Measurements from ENCODE around the gene EVPL.
"Not testable (repeated sequence)": the region's sequence is repeated elsewhere in the genome, so short reads cannot be mapped to it uniquely, and the experiment has no call there.

EVPL gene

DNA sequence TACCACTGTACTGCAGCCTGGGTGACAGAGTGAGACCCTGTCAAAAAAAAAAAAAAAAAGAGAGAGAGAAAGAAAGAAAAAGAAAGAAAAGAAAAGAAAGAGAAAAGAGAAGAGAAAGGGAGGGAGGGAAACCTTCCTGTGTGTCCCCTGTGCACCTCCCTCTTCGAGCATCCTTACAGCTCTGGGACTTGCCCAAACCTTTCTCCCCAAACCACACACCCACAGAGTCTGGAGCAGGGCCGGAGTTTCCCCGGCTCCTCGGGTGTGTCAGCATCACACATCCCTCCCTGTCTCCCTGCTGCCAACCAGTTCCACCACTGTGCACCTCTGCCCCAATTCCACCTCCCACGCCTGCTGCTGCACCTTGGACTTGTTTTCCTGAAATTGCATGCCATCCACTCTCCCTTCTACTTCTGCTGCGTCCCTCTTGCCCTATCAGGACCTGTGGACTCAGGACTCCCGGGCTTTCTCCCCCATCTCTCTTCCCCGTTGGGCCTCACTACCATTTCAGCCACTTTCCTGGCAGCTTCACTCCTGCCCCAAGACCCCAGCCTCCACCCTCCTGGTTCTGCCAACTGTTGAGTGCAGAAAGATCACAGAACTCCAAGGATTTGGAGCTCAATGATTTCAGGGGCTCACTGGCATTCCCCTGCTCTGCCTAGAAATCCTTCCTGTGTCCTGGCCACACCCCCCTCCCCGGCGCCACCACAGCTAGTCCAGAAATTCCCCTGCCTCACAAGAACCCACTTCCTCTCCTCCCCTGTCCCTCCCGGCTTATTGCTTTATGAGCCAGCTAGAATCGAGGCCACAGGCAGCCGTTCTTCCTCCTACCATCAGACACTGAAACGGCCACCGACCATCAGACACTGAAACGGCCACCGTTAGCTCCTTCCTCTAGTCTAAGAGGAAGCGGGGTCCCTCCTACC is 30.2 kb downstream of the EVPL start:
- no peak for DNase-seq

DNA sequence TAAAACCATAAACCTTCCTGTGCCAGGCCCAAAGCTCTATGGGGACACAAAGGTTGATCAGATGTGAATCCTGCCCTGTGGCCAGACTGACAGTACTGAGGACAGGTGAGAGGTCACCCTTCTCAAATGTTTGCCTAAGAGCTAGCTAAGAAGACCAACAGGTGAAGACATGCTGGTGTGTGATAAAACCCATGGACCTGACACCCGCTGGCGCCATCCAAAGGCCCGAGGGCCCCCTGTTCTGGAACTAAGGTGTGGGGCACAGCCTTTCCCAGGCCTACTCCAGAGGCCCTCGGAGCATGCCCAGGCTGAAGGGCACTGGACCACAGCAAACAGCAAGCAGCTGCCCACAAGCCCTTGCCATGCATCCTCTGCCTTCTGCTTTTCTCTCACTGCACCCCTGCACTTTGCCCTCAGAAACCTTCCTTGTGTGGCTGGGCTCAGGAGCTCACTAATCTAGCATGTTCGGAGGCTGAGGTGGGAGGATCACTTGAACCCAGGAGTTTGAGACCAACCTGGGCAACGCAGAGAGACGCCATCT is 31.7 kb downstream of the EVPL start:
- DNase-seq = no peak

DNA sequence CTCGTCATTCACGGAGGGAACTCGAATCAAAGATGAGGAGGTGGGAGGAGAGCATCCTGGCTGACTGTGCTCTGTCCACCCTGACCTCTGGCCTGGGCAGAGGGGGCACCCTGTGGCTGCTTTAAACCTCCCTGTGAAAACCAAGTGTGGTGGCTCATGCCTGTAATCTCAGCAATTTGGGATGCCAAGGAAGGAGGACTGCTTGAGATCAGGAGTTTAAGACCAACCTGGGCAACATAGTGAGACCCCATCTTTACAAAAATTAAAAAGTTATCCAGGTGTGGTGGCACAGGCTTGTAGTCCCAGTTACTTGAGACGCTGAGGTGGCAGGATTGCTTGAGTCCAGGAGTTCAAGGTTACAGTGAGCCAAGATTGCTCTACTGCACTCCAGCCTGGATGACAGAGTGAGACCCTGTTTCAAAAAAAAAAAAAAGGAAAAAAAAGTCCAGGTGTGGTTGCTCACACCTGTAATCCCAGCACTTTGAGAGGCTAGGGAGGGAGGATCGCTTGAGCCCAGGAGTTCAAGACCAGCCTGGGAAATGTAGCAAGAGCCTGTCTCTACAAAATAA is 32.2 kb downstream of the EVPL start:
- no peak for DNase-seq

DNA sequence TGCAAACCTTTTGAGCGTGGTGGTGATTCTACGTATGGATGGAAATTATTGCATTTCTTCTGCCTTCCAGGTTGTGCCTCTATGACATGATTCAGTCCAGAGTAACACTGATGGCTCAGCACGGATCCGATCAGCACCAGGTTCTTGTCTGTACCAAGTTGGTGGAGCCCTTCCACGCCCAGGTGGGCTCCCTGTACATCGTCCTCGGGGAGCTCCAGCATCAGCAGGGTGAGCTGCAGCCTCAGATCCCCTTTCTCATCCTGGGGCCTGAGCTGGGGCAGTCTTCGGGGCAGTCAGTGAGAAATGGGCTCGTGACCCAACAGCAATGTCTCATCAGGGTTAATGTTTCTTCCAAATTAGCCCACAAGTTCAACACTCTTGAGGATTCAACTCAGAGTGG is 35.7 kb downstream of the EVPL start:
- DNase-seq = no peak

DNA sequence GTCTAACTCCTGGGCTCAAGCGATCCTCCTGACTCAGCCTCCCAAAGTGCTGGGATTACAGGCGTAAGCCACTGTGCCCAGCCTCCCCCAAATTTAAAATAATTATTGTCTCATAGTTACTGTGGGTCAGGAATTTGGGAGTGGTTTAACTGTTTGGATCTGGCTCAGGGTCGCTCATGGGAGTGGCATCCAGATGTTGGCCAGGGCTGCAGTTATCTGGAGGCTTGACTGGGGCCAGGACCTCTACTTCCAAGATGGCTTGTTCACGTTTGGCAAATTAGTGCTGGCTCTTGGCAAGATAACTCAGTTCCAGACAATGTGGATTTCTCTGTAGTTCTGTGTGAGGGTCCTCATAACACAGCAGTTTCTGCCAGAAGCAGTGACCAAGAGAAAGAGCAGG is 40.1 kb downstream of the EVPL start:
- no peak for DNase-seq

DNA sequence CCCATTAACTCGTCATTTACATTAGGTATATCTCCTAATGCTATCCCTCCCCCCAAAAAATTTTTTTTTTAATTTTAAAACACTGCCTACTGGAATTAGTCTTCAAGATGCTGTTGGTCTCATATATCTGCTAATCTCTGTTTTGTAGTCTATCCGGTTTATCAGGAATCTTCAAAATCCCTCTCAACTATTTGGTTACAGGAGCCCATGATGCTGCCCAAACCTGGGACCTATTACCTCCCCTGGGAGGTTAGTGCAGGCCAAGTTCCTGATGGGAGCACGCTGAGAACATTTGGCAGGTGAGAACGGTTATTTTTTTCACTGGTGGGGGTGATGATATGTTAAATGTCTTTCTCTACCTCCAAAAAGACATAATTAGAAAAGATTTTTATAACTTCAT is 41.1 kb downstream of the EVPL start:
- DNase-seq = no peak

DNA sequence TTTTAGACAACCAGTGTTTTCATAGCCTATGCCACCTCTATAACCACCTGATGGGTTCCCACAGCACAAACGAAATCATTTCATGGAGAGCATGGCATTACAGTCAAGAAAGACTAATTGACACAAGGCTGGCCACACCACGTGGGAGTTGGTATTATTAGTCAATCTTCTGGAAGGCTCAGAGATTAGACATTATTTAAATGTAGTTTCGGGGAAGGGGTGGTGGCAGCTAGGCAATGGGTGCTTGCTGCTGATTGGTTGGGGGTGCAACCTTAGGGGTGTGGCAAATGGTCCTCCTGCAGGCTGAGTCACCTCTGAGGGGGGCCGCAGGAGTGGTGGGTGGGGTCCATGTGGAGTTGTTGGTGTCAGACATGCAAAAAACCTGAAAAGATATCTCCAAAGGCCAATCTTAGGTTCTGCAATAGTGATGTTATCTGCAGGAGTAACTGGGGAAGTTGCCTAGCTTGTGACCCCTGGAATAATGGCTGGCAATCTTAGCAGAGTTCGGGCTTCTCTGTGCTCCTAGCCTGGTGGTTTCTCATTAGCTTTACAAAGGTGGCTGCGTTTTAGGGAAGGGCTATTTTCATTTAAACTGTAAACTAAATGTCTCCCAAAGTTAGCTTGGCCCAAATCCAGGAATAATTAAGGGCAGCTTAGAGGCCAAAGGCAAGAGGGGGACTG is 43.5 kb downstream of the EVPL start:
- no peak for DNase-seq

DNA sequence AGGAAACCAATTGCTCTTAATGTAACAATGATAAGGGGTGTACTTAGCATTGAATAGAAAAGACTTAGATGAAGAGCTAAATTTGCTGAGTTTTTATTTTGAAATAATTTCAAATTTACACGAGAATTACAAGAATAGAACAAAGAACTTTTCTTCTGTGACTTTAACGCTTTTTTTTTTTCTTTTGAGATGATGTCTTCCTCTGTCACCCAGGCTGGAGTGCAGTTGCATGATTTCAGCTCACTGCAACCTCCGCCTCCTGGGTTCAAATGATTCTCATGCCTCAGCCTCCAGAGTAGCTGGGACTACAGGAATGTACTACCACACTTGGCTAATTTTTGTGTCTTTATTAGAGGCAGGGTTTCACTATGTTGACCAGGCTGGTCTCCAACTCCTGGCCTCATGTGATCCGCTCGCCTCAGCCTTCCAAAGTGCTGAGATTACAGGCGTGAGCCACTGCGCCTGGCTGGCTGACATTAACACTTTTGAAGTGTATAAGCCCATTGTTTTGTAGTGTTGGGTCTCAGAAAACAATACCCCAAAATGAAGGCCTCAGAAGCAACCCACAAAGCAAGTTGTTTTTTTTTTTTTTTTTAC is 46.0 kb downstream of the EVPL start:
- DNase-seq = no peak

DNA sequence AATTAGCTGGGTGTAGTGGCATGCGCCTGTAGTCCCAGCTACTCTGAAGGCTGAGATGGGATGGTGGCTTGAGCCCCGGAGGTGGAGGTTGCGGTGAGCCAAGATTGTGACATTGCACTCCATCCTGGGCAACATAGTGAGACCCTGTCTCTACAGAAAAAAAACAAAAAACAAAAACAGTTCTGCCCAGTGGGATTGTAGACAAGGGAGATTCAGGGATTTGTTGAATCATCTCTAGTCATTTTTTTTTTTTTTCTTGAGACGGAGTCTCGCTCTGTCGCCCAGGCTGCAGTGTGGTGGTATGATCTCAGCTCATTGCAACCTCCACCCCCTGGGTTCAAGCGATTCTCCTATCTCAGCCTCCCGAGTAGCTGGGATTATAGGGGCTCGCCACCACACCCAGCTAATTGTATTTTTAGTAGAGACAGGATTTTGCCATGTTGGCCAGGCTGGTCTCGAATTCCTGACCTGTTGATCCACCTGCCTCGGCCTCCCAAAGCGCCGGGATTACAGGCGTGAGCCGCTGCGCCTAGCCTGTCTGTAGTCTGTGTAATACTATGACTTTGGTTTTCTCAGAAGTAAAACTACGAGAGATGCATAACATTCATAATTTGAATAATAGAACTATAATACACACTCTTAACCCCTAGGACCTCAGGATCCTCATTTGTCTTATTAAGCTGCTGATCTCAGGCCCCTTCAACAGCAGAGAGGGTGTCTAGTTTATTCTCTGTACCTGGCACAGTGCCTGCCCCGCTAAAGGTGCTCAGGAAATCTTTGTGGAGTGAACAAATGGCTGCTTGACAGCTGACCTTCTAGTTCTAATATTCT is 46.7 kb downstream of the EVPL start:
- DNase-seq = no peak

DNA sequence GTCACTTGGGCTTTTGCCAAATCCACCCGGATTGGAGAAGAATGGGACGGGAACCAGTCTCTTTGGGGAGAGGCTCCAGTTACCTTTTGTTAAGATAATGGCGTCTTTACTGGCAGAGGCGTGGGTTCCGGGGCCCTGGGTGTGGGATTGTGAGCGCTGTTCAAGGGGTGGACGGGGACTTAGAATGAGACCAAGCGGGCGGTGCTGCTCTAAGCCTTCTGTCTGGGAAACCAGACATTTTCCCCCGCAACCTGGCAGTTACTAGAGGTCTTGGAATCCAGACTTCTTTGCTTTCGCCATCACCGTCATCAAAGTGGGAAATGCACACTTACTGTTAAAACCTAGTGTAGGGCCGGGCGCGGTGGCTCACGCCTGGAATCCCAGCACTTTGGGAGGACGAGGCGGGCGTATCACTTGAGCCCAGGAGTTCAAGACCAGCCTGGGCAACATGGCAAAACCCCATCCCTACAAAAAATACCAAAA is 47.4 kb downstream of the EVPL start:
- no peak for DNase-seq

DNA sequence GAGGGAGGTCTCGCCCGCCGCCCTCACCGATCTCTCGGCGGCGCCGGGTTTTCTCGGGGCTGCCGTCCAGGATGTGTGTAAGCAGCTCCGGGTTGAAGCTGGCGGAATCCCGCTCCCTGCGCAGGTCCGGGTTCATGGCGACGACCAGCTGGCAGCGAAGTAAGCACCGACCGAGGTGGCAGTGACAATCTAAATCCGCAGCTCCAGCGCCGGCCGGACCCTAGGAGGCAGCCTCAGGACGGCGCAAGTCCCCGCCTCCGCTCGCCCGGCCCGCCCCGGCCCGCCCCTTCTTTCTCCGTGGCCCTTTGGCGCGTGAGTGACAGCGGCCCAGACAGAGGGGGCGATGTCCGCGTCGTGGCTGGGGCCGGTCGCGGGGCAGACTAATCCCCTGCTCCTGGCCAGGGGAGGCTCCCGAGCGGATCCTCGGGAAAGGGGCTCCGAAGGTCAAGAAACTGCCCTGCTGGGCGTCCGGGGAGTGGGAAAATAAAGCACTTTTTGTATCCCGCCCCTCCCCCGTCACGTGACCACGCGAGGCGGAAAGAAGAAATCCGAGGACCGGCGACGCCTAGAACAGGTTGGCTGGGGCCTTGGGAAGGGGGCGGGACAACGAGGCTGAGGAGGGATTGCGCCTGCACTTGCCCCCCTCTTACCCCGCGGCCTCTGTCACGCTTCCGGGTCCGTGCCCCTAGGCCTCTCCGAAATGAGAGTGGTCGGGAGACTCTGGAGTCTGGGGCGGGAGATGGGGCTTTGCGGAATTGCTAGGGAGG is 48.0 kb downstream of the EVPL start, which contains the start of the genes ACOX1 and TEN1:
TSS of gene ACOX1 (minus strand) at position 229 of the 767 bp plus-strand sequence. CDS start at position 136, 93 bp downstream.
TSS of gene TEN1 (plus strand) at position 303 of the 767 bp plus-strand sequence. CDS start 6,953 bp downstream, outside the sequence.
- DNase-seq = peak; percentile 94 to 96

DNA sequence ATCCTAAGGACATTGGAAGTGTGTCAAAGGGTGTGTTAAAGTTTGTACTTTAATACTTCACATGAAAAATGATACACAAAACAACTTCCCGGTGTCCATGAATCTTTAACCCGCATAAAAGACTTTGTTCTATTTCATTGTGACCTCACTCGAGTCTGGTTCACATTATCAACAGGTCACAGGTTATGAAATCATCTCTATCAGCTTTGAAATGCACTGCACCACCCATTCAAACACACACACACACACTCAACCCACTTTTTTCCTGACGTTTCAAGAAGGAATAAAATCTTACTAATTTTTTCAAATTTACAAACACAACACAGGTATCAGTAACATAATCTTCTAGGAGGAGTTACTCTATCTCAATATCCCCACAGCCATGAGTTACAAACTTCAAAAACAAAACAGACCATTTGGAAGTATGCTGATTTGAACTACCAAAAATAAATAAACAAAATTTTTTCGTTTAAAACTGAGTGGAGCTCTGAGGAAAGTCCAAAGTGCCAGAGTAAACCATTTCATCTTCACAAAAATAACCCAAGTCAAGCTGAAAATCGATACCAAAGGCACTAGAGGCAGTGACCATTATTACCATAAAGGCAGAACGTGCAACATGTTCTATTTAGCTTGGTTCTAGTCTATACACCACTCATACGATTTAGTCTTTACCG is 50.8 kb downstream of the EVPL start:
- no peak for DNase-seq

DNA sequence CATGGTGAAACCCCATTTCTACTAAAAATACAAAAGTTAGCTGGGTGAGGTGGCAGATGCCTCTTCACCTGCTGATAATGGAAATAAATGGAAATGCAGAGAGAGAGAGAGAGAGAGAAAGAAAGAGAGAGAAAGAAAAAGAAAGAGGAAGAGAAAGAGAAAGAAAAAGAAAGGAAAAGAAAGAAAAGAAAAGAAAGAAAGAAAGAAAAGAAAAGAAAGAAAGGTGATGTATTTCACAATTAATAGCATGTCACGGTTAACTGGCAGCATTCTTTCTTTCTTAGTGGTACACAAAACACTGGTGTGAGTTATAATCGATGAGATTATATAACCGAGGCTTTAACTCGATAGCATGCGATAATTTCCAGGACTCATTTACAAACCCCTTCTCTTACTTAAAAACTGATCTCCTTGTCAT is 51.3 kb downstream of the EVPL start:
- DNase-seq = no peak

DNA sequence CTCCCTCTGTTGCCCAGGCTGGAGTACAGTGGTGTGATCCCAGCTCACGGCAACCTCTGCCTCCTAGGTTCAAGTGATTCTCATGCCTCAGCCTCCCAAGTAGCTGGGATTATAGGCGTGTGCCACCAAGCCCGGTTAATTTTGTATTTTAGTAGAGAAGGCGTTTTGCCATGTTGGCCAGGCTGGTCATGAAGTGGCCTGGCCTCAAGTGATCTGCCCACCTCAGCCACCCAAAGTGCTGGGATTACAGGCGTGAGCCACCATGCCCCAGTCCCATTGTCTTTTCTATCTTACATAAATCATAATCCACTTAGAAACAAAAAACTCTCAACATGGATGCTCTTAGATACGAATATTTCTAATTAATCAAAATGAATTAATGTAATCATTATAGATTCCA is 51.9 kb downstream of the EVPL start:
- not testable (repeated sequence) for DNase-seq

DNA sequence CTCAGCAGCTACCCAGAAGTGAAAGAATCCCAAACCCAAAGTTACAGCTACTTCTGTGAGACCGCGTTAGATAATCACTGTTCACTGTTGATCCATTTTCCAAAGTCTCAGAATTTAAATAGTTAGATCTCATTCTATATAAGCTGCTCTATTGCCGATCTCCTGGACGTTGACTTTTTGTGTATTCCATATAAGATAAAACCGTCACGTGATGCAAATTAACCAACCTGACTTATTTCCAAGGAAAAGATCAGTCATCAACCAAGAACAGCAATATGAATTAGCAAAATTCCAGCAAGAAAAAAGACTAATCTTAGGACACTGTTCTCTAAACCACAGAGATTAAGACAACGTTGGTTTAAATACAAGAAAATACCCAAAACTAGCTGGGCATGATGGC is 56.5 kb downstream of the EVPL start:
- no peak for DNase-seq

DNA sequence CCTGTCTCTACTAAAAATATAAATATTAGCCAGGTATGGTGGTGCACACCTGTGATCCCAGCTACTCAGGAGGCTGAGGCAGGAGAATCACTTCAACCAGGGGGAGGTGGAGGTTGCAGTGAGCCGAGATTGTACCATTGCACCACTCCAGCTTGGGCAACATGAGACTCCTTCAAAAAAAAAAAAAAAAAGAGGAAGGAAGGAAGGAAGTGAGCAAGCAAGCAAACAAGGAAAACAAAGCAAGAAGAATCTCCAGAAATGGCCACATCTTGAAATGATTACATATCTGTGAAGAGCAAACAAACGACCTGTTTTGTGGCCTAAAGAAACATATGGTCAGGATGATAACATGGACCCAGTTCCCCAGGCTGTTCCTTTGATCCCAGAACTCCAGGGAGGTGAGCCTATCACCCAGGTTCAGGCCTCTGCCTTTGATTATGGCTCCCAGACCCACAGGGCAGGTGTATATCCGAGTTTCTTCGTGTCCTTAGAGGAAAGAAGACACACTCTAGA is 57.0 kb downstream of the EVPL start:
- no peak for DNase-seq

DNA sequence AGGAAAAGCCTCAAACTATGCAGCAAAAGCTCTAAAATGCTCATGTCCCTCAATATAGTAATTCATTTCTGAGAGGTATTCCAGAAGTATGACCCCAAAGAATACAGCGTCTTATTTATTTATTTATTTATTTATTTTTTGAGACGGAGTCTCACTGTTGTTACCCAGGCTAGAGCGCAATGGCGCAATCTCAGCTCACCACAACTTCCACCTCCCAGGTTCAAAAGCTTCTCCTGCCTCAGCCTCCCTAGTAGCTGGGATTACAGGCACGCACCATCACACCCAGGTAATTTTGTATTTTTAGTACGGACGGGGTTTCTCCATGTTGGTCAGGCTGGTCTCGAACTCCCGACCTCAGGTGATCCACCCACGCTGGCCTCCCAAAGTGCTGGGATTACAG is 58.1 kb downstream of the EVPL start:
- DNase-seq = not testable (repeated sequence)

DNA sequence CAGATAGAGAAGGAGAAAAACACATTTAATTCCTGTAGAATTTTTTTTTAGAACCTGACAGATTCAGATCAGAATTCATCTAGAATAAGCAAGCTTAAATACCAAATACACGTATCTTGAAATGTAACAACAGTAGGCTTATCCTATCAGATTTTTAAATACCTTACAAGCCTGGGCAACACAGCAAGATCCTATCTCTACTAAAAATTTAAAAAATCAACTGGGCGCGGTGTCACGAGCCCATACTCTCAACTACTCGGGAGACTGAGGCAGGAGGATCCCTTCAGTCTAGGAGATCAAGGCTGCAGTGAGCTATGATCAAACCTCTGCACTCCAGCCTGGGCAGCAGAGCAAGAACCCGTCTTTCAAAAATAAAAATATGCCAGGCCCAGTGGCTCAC is 61.6 kb downstream of the EVPL start:
- no peak for DNase-seq

DNA sequence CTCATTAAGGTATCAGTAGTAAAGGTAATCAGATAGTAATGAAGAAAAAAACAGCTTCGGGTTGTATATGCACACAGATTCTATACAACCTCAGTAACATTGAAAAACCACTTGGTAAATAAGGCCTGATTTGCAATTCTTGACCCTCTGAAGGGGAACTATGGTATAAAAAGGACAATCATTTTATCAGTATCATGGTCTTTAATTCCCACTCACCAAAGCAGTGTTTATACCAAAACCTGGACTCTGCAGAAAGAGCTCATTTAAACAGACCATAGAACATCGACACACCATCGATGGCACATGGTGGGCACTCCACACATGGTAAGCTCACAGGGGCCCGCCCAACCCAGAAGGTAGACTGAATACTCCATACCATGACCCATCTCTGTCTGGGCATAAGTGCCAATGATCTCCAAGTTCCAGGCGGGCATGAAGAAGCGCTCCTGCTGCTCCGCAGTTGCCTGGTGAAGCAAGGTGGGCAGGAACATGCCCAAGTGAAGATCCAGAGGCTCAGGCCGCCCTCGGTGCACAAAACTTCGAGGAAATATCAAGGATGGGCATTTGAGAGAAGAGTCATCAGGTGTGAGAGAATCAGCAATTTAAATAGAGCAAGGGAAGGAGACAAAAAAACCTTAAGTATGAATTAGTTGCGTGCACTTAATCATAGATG is 67.1 kb downstream of the EVPL start:
- no peak for DNase-seq
